ENCODE results near the gene CSRP2. TPM values are rescaled to one million over a fixed set of nuclear protein-coding genes. Genes with fewer than 3 reads are reported as not detected.

Gene CSRP2
- total and polyA plus RNA-seq, 2 of the 13 experiments (the other 11 are each of a cell fraction or from before 2014, with no cell fraction given), result 7.2 to 8.0 TPM

- TF ChIP-seq ZNF503 (CRISPR knock-in tag; IDR thresholded peaks at IDR 0.05) (no peak), ZNF367 (CRISPR knock-in tag; IDR thresholded peaks at IDR 0.05; ENCODE audit: borderline replicate concordance) (no peak), KMT2A (CRISPR knock-in tag; IDR thresholded peaks at IDR 0.05) (no peak), NR2F1 (CRISPR knock-in tag; IDR thresholded peaks at IDR 0.05) (no peak), ZNF782 (CRISPR knock-in tag; IDR thresholded peaks at IDR 0.05; ENCODE audit: borderline replicate concordance) (no peak), MAFG (CRISPR knock-in tag; IDR thresholded peaks at IDR 0.05) (no peak), ZBTB4 (CRISPR knock-in tag; IDR thresholded peaks at IDR 0.05; ENCODE audit: borderline replicate concordance) (no peak), ZNF7 (CRISPR knock-in tag; IDR thresholded peaks at IDR 0.05) (no peak), ZNF251 (CRISPR knock-in tag; IDR thresholded peaks at IDR 0.05) (no peak)
Observed at GRCh38 chr12:76920172-76921099, 41.6 kb upstream of the CSRP2 start (continued).

Data from HepG2 (cell line).